ENCODE results near the gene STAB2. TPM values are rescaled to one million over a fixed set of nuclear protein-coding genes. Genes with fewer than 3 reads are reported as not detected.

The STAB2 gene
- total and polyA plus RNA-seq, 2 of the 8 experiments (the other 6 are each of a cell fraction or from before 2014, with no cell fraction given): not detected

- Histone ChIP-seq H3K4me3 (ENCODE audit: extremely low read depth in 1 of 4, insufficient read depth in 2 of 4, low read depth in 3 of 4, low read length in 4 of 4) (no peak overlapping the region), H3K4me2 (ENCODE audit: insufficient read depth in 1 of 2, low read depth in 2 of 2, low read length in 2 of 2) (no peak overlapping the region), H3K27ac (ENCODE audit: low read depth, low read length) (no peak overlapping the region), H2BK20ac (ENCODE audit: low read length) (no peak overlapping the region), H3K23me2 (ENCODE audit: low read depth, low read length) (no peaks in the 10 kb centered on the region), H3K79me1 (ENCODE audit: low read depth, low read length) (no peaks in the 10 kb centered on the region), H4K8ac (ENCODE audit: extremely low read depth, insufficient read depth, low read length) (no peak overlapping the region), H2BK5ac (ENCODE audit: low read depth, low read length) (no peak overlapping the region), H4K20me1 (replicated peaks in 1 of 2; ENCODE audit: control insufficient read depth in 1 of 2, insufficient read depth in 2 of 2, low read length in 2 of 2) (no peaks in the 10 kb centered on the region), H3K9me3 (ENCODE audit: insufficient read depth in 2 of 2, low read depth in 1 of 2, low read length in 1 of 2) (no peaks in the 10 kb centered on the region), H3K79me2 (ENCODE audit: control insufficient read depth in 1 of 2, insufficient read depth in 2 of 2, low read length in 2 of 2) (no peaks in the 10 kb centered on the region), H3K18ac (ENCODE audit: extremely low read depth, low read length) (no peak overlapping the region), H3K9ac (replicated peaks in 1 of 4; ENCODE audit: extremely low read depth in 1 of 4, low read depth in 3 of 4, low read length in 3 of 4) (no peak overlapping the region), H3K56ac (replicated peaks; ENCODE audit: insufficient read length, low read depth, low read length) (no peak overlapping the region), H3K14ac (ENCODE audit: insufficient read length) (no peak overlapping the region), H2AFZ (ENCODE audit: low read length) (0 out of 2 replicates have a peak overlapping the region, but pooled peaks have one; percentile 20), H2AK5ac (ENCODE audit: low read depth, low read length) (no peak overlapping the region), H2BK120ac (replicated peaks; ENCODE audit: low read depth, low read length) (no peak overlapping the region), H3K4me1 (replicated peaks in 1 of 4; ENCODE audit: control insufficient read depth in 3 of 4, insufficient read depth in 4 of 4, low read length in 3 of 4) (peaks cover 0 to 3% (median 0%) of the 10 kb centered on the region in 4 experiments; a peak in 2 of 7 replicates), H3K27me3 (replicated peaks in 1 of 4; ENCODE audit: control insufficient read depth in 3 of 4, extremely low read depth in 1 of 4, insufficient read depth in 3 of 4, low read length in 3 of 4) (no peaks in the 10 kb centered on the region), H4K91ac (replicated peaks; ENCODE audit: insufficient read length, low read length) (no peak overlapping the region), H4K5ac (ENCODE audit: insufficient read length, low read depth, low read length) (no peak overlapping the region), H3K23ac (ENCODE audit: insufficient read length) (no peak overlapping the region), H3K36me3 (ENCODE audit: control insufficient read depth in 2 of 4, insufficient read depth in 4 of 4, low read length in 3 of 4) (no peaks in the 10 kb centered on the region), H3K4ac (replicated peaks; ENCODE audit: insufficient read length, low read depth, low read length) (no peak overlapping the region), H2BK12ac (ENCODE audit: low read depth, low read length) (peak overlapping the region; percentile 30; the same call in 1 of the 2 replicates), H2BK15ac (ENCODE audit: low read length) (no peak overlapping the region)
- no peak for DNase-seq (ENCODE audit: low read depth in 1 of 2, low spot score in 2 of 2)
- CTCF ChIA-PET (ENCODE audit: partially characterized antibody): interaction anchor here (1.2 to 2.3 kb wide), 2 partner anchors 57 to 58 kb away, joined by 3 to 8 read pairs; no protein-coding TSS in a partner anchor
- WGBS, 2 experiments (ENCODE audit: extremely low coverage in 1 of 2, insufficient coverage in 1 of 2, insufficient read length in 1 of 2, insufficient replicate concordance in 2 of 2, low coverage in 1 of 2, low lambda C conversion rate in 2 of 2, missing lambda C conversion rate in 1 of 2): 86% methylated on average over 6 of the region's 6 CpGs; no CpG with 5 or more reads in 1 of the 2 experiments
- FAIRE-seq: no peak
- POLR2A ChIA-PET (ENCODE audit: partially characterized antibody): no interaction called here
- TF ChIP-seq JUN (IDR thresholded peaks at IDR 0.05; ENCODE audit: low read depth, low read length) (no peak), CHD1 (IDR thresholded peaks at IDR 0.05; ENCODE audit: low read depth, low read length) (no peak), TBP (IDR thresholded peaks at IDR 0.05; ENCODE audit: low read depth, low read length) (no peak), CHD2 (IDR thresholded peaks at IDR 0.05; ENCODE audit: low read length) (no peak), MAFK (IDR thresholded peaks at IDR 0.05; ENCODE audit: low read depth, low read length) (no peak), ZNF274 (IDR thresholded peaks at IDR 0.05; ENCODE audit: borderline replicate concordance, extremely low read depth, low read length) (no peak), SP1 (IDR thresholded peaks at IDR 0.05; ENCODE audit: low read depth, low read length) (no peak)
Observed at GRCh38 chr12:103688376-103689063, 101.4 kb downstream of the STAB2 start.
